ENCODE data around the gene TSPEAR. TPM values are rescaled to one million over a fixed set of nuclear protein-coding genes. Genes with fewer than 3 reads are reported as not detected.

Gene TSPEAR
- polyA plus RNA-seq, 1 of the 3 experiments (the other 2 are of a cell fraction): 0.08 TPM

GRCh38 chr21:44687671-44688070 is 23.7 kb downstream of the TSPEAR start:
- Histone ChIP-seq H3K4me1 (ENCODE audit: control insufficient read depth in 1 of 2, insufficient read depth in 2 of 2, low read depth in 1 of 2, low read length in 1 of 2) (no peaks in the 10 kb centered on the region), H3K4me2 (no peak overlapping the region), H4K20me1 (ENCODE audit: insufficient read depth) (no peaks in the 10 kb centered on the region), H3K27me3 (ENCODE audit: insufficient read depth) (peaks cover 34% of the 10 kb centered on the region), H2AFZ (ENCODE audit: low read depth) (no peak overlapping the region), H3F3A (replicated peaks; ENCODE audit: insufficient read depth) (no peaks in the 10 kb centered on the region), H3K9me2 (no peaks in the 10 kb centered on the region), H3K4me3 (ENCODE audit: low read depth in 2 of 2, low read length in 1 of 2) (no peak overlapping the region), H3K27ac (ENCODE audit: low read depth in 2 of 2, low read length in 1 of 2) (no peak overlapping the region), H3K9me3 (0 out of 2 replicates have a peak, but pooled peaks cover 7% of the 10 kb centered on the region), H3K79me2 (ENCODE audit: insufficient read depth) (no peaks in the 10 kb centered on the region), H3K9ac (no peak overlapping the region), H3K36me3 (replicated peaks in 1 of 2; ENCODE audit: control insufficient read depth in 1 of 2, insufficient read depth in 2 of 2, low read length in 1 of 2) (no peaks in the 10 kb centered on the region)
- 20% methylated on average over 11 of the region's 11 CpGs for WGBS (ENCODE audit: low lambda C conversion rate)
- ChIA-PET CTCF (interaction anchor here (1.1 kb wide), 1 partner anchor 26 kb away, joined by 3 read pairs; no protein-coding TSS in a partner anchor), POLR2A (no interaction called here)
- TF ChIP-seq RFX5 (IDR thresholded peaks at IDR 0.05; ENCODE audit: low read length) (no peak), SMC3 (IDR thresholded peaks at IDR 0.05; ENCODE audit: low read depth, low read length) (no peak), FOXJ3 (CRISPR knock-in tag; IDR thresholded peaks at IDR 0.05) (no peak), USF1 (IDR thresholded peaks at IDR 0.05; ENCODE audit: borderline replicate concordance, low read depth) (no peak)
- DNase-seq: no peak

GRCh38 chr21:44686843-44687561 is 24.4 kb downstream of the TSPEAR start:
- no peaks in the 10 kb centered on the region for H3F3A ChIP-seq (replicated peaks; ENCODE audit: insufficient read depth)
- H3K79me2 ChIP-seq (ENCODE audit: insufficient read depth): no peaks in the 10 kb centered on the region
- 31% methylated on average over 20 of the region's 25 CpGs for WGBS (ENCODE audit: low lambda C conversion rate)
- no peaks in the 10 kb centered on the region for H3K9me2 ChIP-seq
- no peaks in the 10 kb centered on the region for H3K9me3 ChIP-seq
- ChIA-PET CTCF (interaction anchor here (1.1 kb wide), 1 partner anchor 26 kb away, joined by 3 read pairs; no protein-coding TSS in a partner anchor), POLR2A (no interaction called here)
- H3K4me3 ChIP-seq (ENCODE audit: low read depth in 2 of 2, low read length in 1 of 2): no peak overlapping the region
- no peak overlapping the region for H3K9ac ChIP-seq
- peaks cover 41% of the 10 kb centered on the region for H3K27me3 ChIP-seq (ENCODE audit: insufficient read depth)
- no peak overlapping the region for H3K27ac ChIP-seq (ENCODE audit: low read depth in 2 of 2, low read length in 1 of 2)
- H4K20me1 ChIP-seq (ENCODE audit: insufficient read depth): no peaks in the 10 kb centered on the region
- no peaks in the 10 kb centered on the region for H3K36me3 ChIP-seq (replicated peaks in 1 of 2; ENCODE audit: control insufficient read depth in 1 of 2, insufficient read depth in 2 of 2, low read length in 1 of 2)
- no peak overlapping the region for H2AFZ ChIP-seq (ENCODE audit: low read depth)
- no peak for DNase-seq
- no peak overlapping the region for H3K4me2 ChIP-seq
- TF ChIP-seq TCF12 (IDR thresholded peaks at IDR 0.05) (no peak), RCOR1 (IDR thresholded peaks at IDR 0.05; ENCODE audit: low read length) (no peak), PBX3 (IDR thresholded peaks at IDR 0.05) (no peak), FOSL2 (IDR thresholded peaks at IDR 0.05; ENCODE audit: borderline replicate concordance, low read depth) (no peak), USF2 (IDR thresholded peaks at IDR 0.05; ENCODE audit: borderline replicate concordance, low read depth, low read length) (no peak), CTCF (IDR thresholded peaks at IDR 0.05) (no peak), RFX5 (IDR thresholded peaks at IDR 0.05; ENCODE audit: low read length) (no peak), FOXJ3 (CRISPR knock-in tag; IDR thresholded peaks at IDR 0.05) (no peak)
- H3K4me1 ChIP-seq (ENCODE audit: control insufficient read depth in 1 of 2, insufficient read depth in 2 of 2, low read depth in 1 of 2, low read length in 1 of 2): no peaks in the 10 kb centered on the region

All from SK-N-SH (cell line).